ENCODE results near the gene ITIH5. TPM values are rescaled to one million over a fixed set of nuclear protein-coding genes. Genes with fewer than 3 reads are reported as not detected.

ITIH5 gene
- total and polyA plus RNA-seq, 9 donors = 4.8 to 32.2 (median 15.1) TPM

DNA sequence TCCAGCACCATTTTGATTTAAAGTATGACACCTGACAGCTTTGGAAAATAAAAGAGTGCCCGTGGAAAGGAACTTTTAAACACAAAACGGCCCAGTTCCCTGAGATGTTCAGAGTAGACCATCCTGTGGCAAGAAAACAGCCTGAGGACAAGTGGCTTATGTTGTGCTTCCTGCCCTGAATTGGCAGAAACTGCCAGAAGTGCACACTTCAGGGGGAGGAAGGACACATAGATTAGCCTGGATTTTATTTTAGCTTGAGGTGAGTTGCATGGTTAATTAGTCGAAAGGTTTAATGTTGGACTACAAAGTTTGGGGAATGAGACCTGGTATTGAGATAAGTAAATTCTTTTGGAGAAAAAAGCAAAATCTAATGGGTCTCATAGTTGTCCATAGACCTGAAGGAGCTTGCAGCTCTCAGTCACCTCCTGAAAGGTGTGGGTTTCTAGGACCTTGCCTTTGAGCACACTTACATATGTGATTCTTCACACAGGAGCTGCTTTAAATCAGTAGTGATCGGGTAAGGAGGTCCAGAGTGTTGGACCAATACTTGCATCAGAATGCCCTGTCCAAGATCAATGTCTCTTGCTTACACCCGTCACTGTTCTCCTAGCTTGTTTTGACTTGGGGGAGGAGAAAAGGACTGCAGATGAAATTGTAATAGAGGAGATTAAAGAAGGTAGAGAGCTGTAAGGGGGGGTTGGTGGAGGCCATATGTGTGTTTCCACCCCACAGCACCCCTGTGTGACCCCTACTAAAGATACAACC, 41.3 kb upstream of the ITIH5 start:
- H3K4me1 ChIP-seq (ENCODE audit: insufficient read depth) = no peaks in the 10 kb centered on the region
- H3K4me3 ChIP-seq = no peak overlapping the region
- DNase-seq = no peak
- H3K36me3 ChIP-seq = no peaks in the 10 kb centered on the region
- no peaks in the 10 kb centered on the region for H3K9me3 ChIP-seq
- intact Hi-C loops (cut with DNase I) = no loop called here
- no peaks in the 10 kb centered on the region for H3K27me3 ChIP-seq
- TF ChIP-seq, protein P1, sequence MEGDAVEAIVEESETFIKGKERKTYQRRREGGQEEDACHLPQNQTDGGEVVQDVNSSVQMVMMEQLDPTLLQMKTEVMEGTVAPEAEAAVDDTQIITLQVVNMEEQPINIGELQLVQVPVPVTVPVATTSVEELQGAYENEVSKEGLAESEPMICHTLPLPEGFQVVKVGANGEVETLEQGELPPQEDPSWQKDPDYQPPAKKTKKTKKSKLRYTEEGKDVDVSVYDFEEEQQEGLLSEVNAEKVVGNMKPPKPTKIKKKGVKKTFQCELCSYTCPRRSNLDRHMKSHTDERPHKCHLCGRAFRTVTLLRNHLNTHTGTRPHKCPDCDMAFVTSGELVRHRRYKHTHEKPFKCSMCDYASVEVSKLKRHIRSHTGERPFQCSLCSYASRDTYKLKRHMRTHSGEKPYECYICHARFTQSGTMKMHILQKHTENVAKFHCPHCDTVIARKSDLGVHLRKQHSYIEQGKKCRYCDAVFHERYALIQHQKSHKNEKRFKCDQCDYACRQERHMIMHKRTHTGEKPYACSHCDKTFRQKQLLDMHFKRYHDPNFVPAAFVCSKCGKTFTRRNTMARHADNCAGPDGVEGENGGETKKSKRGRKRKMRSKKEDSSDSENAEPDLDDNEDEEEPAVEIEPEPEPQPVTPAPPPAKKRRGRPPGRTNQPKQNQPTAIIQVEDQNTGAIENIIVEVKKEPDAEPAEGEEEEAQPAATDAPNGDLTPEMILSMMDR (IDR thresholded peaks at IDR 0.05) = no peak
- TF ChIP-seq EP300 (IDR thresholded peaks at IDR 0.05) (no peak), POLR2A (IDR thresholded peaks at IDR 0.05) (no peak)
- 79 to 84% (median 80%) methylated on average over 5 of the region's 5 CpGs for WGBS, 3 donors
- no peak overlapping the region for H3K27ac ChIP-seq

DNA sequence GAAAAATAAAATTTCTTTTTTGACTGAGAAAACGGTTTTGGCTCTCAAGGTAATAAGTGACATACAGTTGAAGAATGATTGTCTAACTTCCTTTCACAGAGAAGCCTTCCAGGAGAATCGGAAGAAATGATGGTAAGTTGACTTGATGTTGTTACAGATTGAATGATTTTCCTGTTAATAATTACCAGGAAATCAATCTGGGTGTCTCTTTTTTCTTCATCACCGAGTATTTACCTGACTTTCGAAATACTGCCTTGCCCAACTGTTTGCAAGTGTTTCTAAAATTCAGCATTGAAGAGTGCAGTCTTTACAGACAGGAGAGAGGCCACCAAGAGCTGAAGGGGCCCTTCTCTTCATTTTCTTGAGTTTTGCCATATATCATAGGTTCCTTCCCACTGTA, 40.3 kb upstream of the ITIH5 start:
- Histone ChIP-seq H3K36me3 (no peaks in the 10 kb centered on the region), H3K27ac (no peak overlapping the region), H3K9me3 (no peaks in the 10 kb centered on the region), H3K27me3 (no peaks in the 10 kb centered on the region), H3K4me3 (no peak overlapping the region), H3K4me1 (ENCODE audit: insufficient read depth) (no peaks in the 10 kb centered on the region)
- no peak for TF ChIP-seq EP300 (IDR thresholded peaks at IDR 0.05)
- TF ChIP-seq, protein P1 (IDR thresholded peaks at IDR 0.05) = no peak
- TF ChIP-seq POLR2A (IDR thresholded peaks at IDR 0.05) = no peak
- DNase-seq = no peak
- intact Hi-C loops (cut with DNase I) = no loop called here
- WGBS, 3 donors = 73 to 79% (median 75%) methylated on average over 4 of the region's 4 CpGs

- H3K36me3 ChIP-seq = no peaks in the 10 kb centered on the region
- no peak for DNase-seq
- H3K27ac ChIP-seq = no peak overlapping the region
- no peaks in the 10 kb centered on the region for H3K9me3 ChIP-seq
- no peak overlapping the region for H3K4me3 ChIP-seq
- H3K27me3 ChIP-seq = no peaks in the 10 kb centered on the region
- TF ChIP-seq, protein P1 (IDR thresholded peaks at IDR 0.05) = no peak
- TF ChIP-seq POLR2A (IDR thresholded peaks at IDR 0.05) (no peak), EP300 (IDR thresholded peaks at IDR 0.05) (no peak)
- intact Hi-C loops (cut with DNase I) = no loop called here
- H3K4me1 ChIP-seq (ENCODE audit: insufficient read depth) = no peaks in the 10 kb centered on the region
- WGBS, 3 donors = 81 to 83% (median 82%) methylated on average over 4 of the region's 4 CpGs
Observed at GRCh38 chr10:7706534-7707073, 39.8 kb upstream of the ITIH5 start.

GRCh38 chr10:7705341-7705740, 38.6 kb upstream of the ITIH5 start:
- Histone ChIP-seq H3K9me3 (no peaks in the 10 kb centered on the region), H3K27ac (no peak overlapping the region), H3K4me1 (ENCODE audit: insufficient read depth) (no peaks in the 10 kb centered on the region), H3K4me3 (no peak overlapping the region), H3K27me3 (no peaks in the 10 kb centered on the region), H3K36me3 (no peaks in the 10 kb centered on the region)
- DNase-seq = no peak
- 81 to 83% (median 82%) methylated on average over 3 of the region's 3 CpGs for WGBS, 3 donors
- intact Hi-C loops (cut with DNase I) = no loop called here
- no peak for TF ChIP-seq EP300 (IDR thresholded peaks at IDR 0.05)
- TF ChIP-seq, protein P1 (IDR thresholded peaks at IDR 0.05) = no peak
- no peak for TF ChIP-seq POLR2A (IDR thresholded peaks at IDR 0.05)
